Stimulated activated CD4-positive, alpha-beta T cell treated with anti-CD3 and anti-CD28 coated beads, Interleukin-2, amount 100 ng/mL, for 48 hours (primary cell): ENCODE results near the gene ZNF716.
"Not testable (repeated sequence)": the region's sequence is repeated elsewhere in the genome, so short reads cannot be mapped to it uniquely, and the experiment has no call there.

ENCODE experiments used
- DNase-seq, 2 donors: peaks; one replicate each; pipeline ENCODE4 v3.0.0-alpha.2; 2020

The ZNF716 gene

DNA sequence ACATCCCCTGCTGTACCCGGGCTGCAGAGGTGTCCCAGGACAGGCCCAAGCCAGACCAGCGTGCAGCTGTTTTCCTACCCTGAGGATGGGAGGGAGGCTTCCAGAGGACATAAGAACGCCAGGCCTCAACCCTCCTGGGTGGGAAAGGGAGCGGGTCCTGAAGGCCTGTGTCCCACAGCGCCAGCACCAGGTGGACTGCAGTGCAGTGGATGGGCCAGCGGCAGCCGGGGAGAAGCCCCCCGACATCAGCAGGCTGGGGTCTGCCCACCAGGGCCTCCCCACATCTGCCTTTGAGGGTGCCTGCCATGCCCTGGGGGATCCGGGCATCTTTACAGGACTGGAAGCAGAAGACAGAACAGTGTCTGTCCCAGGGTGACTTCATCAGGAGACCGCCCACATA is 22.8 kb upstream of the ZNF716 start:
- DNase-seq, result no peak

DNA sequence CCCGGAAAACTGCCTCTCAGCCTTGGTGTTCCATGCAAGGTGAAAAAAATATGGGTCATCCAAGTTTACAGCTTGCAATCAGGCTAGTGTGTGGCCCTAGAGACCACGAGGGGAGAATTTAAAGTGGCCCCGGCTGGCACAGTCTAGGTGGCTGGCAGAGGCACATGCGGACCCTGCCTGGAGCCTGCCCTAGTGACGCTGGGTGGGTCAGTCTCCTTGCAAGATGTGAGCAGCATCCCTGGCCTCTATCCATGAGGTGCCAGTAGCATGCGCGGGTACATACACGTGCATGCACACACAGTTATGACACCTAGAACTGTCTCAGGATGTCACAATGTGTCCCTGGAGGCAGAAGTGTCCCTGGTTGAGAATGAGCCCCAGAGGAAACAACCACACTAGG is 22.4 kb upstream of the ZNF716 start:
- DNase-seq, result no peak

DNA sequence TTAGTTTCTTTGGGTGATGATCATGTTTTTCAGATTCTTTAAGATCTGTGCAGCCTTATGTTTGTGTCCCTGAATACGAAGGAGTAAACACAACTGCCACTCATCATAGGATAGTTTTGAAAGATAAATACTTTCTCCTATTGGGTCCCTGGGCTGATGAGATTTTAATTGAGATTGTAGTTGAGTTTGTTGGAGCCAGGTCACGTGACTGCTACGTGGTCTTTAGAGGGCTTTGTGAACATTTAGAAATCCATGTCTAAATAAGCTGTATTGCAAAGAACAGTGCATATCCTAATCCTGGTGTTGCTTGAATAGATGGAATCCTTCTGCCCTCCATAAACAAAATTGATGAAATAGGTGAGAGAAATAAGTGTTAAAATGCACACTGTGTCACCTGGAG is 17.4 kb upstream of the ZNF716 start:
- DNase-seq, result no peak

DNA sequence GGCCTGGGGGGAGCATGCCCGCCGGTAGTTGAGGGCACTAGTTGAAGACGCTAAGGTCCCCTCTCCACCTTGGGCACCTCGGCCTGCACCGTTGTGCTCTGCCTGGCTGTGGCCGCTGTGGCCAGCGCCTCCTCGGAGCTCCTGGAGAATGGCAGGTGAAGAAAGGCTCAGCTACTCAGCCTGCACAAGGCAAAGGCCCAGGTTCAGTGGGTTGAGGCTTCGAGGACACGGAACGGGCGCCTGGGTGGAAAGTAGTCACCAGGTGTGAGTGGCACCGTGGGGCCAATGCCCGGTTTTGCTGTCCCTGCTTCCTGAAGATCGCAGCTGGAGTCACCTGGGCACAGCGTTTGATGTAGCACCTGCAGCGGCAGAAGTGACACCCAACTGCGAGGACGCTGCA is 12.4 kb upstream of the ZNF716 start:
- DNase-seq, result no peak

DNA sequence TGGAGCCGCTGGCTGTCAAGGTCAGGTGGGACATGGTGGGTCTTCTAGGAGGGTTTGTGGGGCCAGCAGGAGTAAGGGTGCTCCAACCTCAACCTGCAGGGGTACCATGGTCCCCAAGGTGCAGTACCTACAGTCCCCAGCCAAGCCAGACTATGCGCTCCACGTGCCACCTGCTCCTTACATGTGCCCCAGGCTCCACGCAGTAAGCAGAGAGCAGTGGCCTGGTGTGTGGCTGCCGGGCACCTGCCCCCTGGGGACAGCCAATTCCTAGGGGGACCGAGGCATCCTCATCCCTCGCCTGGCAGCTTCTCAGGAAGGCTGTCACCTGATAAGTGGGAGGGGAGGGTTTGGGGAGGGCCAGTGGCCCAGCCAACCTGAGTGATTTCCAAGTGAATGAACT is 11.7 kb upstream of the ZNF716 start:
- DNase-seq, result no peak

DNA sequence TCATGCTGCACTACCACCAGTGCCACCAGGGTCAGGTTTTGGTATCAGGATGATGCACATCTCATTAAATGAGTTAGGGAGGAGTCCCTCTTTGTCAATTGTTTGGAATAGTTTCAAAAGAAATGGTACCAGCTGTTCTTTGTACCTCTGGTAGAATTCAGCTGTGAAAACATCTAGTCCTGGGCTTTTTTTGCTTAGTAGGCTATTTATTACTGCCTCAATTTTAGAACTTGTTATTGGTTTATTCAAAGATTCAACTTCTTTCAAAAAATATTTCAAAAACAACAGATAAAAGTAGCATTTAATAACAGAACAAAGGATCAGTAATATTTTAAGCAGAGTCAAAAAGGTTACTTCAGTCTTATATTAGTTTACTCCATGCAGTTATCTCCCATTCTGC is 6.4 kb upstream of the ZNF716 start:
- DNase-seq, result no peak

DNA sequence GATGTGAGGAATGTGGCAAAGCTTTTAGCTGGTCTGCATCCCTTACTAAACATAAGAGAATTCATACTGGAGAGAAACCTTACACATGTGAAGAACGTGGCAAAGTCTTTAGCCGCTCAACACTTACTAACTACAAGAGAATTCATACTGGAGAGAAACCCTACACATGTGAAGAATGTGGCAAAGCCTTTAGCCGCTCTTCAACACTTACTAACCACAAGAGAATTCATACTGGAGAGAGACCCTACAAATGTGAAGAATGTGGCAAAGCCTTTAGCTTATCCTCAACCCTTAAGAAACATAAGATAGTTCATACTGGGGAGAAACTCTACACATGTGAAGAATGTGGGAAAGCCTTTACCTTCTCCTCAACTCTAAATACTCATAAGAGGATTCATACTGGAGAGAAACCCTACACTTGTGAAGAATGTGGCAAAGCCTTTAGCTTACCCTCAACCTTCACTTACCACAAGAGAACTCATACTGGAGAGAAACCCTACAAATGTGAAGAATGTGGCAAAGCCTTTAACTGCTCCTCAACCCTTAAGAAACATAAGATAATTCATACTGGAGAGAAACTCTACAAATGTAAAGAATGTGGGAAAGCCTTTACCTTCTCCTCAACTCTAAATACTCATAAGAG is 19.3 kb downstream of the ZNF716 start:
- DNase-seq, result not testable (repeated sequence)

DNA sequence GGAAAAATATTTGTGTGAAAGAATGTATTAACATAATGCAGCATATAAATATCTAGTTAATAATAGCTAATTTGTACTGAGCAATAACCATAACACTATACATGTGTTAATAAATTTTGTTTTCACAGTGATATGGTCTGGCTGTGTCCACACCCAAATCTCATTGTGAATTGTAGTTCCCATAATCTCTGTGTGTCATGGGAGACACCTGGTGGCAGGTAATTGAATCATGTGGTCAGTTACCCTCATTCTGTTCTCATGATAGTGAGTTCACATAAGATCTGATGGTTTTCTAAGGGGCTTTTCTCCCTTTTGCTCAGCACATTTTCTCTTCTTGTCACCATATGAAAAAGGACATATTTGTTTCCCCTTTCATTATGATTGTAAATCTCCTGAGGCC is 30.3 kb downstream of the ZNF716 start:
- not testable (repeated sequence) for DNase-seq

DNA sequence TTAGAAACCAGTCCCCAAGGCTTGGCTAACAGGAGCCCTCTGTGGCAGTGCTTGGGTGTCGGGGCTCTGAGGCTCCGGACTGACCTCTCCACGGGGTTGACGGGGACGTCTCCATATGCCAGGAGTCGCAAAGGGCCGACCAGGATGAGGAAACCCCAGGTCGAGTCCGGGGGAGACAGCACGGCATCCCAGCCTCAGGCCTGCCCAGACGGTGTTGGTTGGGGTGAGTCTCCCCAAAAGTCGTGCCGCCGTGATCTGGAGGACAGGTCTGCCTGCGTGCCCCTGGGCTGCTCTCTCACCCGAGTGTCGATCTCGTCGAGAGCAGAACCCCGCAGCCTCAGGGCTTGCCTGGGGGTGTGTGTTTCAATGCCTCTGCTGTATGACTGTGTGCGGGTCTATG is 35.0 kb downstream of the ZNF716 start:
- not testable (repeated sequence) for DNase-seq

DNA sequence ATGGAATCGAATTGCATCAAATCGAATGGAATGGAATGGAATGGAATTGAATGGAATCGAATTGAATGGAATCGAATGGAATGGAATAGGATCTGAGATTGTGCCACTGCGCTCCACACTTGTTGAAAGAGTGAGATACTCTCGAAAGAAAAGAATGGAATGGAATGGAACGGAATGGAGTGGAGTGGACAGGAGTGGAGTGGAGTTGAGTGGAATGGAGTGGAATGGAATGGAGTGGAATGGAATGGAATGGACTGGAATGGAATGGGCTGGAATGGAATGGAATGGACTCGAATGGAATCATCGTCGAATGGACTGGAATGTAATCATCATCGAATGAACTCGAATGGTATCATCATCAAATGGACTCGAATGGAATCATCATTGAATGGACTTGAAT is 38.0 kb downstream of the ZNF716 start:
- no peak for DNase-seq

DNA sequence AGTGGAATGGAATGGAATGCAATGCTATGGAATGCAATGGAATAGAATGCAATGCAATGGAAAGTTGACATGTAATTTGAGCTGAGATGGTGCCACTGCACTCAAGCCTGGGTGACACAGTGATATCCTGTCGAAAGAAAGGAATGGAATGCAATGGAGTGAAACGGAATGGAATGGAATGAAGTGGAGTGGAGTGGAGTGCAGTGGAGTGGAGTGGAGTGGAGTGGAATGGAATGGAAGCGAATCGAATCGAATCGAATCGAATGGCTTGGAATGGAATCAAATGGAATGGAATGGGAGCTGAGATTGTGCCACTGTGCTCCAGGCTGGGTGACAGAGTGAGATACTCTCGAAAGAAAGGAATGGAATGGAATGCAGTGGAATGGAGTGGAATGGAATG is 45.1 kb downstream of the ZNF716 start:
- DNase-seq, result not testable (repeated sequence)

DNA sequence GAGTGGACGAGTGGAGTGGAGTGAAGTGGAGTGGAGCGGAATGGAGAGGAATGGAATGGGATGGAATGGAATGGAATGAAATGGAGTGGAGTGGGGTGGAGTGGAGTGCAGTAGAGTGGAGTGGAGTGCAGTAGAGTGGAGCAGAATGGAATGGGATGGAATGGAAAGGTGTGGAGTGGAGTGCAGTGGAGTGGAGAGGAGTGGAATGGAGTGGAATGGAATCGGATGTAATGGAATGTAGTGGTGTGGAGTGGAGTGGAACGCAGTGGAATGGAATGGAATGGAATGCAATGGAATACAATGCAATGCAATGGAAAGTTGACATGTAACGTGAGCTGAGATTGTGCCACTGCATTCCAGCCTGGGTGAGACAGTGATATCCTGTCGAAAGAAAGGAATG is 46.4 kb downstream of the ZNF716 start:
- no peak for DNase-seq

DNA sequence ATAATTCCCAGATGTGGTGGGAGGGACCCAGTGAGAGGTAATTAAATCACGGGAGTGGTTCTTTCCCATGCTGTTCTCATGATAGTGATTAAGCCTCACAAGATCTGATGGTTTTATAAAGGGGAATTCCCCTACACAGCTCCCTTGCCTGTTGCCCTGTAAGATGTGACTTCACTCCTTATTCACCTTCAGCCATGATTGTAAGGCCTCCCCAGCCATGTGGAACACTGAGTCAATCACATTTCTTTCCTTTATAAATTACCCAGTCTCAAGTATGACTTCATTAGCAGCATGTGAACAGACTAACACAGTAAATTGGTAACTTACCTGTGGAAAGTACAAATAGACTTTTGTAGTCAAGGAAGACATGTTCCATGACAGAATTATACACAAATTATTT is 55.2 kb downstream of the ZNF716 start:
- no peak for DNase-seq
